ENCODE results near the gene ZDHHC1. TPM values are rescaled to one million over a fixed set of nuclear protein-coding genes. Genes with fewer than 3 reads are reported as not detected.

Gene ZDHHC1
- total and polyA plus RNA-seq, 2 donors (not counting 3 experiments of a cell fraction or from before 2014, with no cell fraction given), result 11.4 to 14.4 TPM

GRCh38 chr16:67349172-67349571 is 67.1 kb downstream of the ZDHHC1 start:
- H3K4me3 ChIP-seq (replicated peaks in 1 of 3; ENCODE audit: insufficient read depth in 1 of 3, low read depth in 1 of 3, low read length in 3 of 3), result no peak overlapping the region
- no peak overlapping the region for H3K4me2 ChIP-seq (ENCODE audit: insufficient read depth, low read length)
- H4K20me1 ChIP-seq (replicated peaks; ENCODE audit: control insufficient read depth, extremely low read depth, insufficient read depth, low read length), result no peaks in the 10 kb centered on the region
- no peaks in the 10 kb centered on the region for H3K36me3 ChIP-seq (ENCODE audit: control insufficient read depth in 2 of 2, extremely low read depth in 1 of 2, insufficient read depth in 2 of 2, low read length in 2 of 2)
- H3K4me1 ChIP-seq (ENCODE audit: control insufficient read depth, extremely low read depth, insufficient read depth, low read length), result peaks cover 23% of the 10 kb centered on the region
- DNase-seq (ENCODE audit: low read depth, low spot score), result peak; percentile 59
- ChIA-PET POLR2A (no interaction called here), CTCF (interaction anchor here (0.7 to 4.7 kb wide), 12 partner anchors 8 to 113 kb away, joined by 3 to 31 read pairs (median 4); partner anchors contain the start of genes KCTD19 and LRRC36)
- H3K79me2 ChIP-seq (ENCODE audit: control insufficient read depth, insufficient read depth, low read length), result no peaks in the 10 kb centered on the region
- dilution Hi-C loops (cut with MboI; ENCODE audit: extremely low pct_ligation_motif_present, low sequenced_read_pairs) (no loop called here), intact Hi-C loops (cut with micrococcal nuclease) (loop anchor here (1.0 to 5.0 kb wide), 3 partner anchors 44 to 118 kb away; partner anchors contain the start of genes PLEKHG4 and TPPP3)
- no peaks in the 10 kb centered on the region for H3K9me1 ChIP-seq (replicated peaks; ENCODE audit: control insufficient read depth, extremely low read depth, insufficient read depth, low read length)
- no peaks in the 10 kb centered on the region for H3K27me3 ChIP-seq (ENCODE audit: control insufficient read depth in 2 of 2, insufficient read depth in 2 of 2, low read length in 2 of 2)
- no peak overlapping the region for H3K9ac ChIP-seq (replicated peaks; ENCODE audit: extremely low read depth, insufficient read depth, low read length)
- BruUV-seq (replicated peaks), result no TSS peak
- no peak overlapping the region for H2AFZ ChIP-seq (ENCODE audit: low read depth, low read length)
- no peak overlapping the region for H3K27ac ChIP-seq (ENCODE audit: insufficient read depth, low read depth, low read length)
- no peaks in the 10 kb centered on the region for H3K9me3 ChIP-seq (replicated peaks; ENCODE audit: control insufficient read depth, insufficient read depth, low read length)
- no peak for FAIRE-seq
- TF ChIP-seq EZH2 (IDR thresholded peaks at IDR 0.05; ENCODE audit: borderline replicate concordance, low read depth, low read length, severe bottlenecking), result no peak
- TF ChIP-seq CTCF (IDR thresholded peaks at IDR 0.05; ENCODE audit: extremely low read depth in 1 of 2, insufficient read depth in 1 of 2, low read depth in 1 of 2, low read length in 2 of 2), result peak; percentile 32 to 49

- peaks cover 23% of the 10 kb centered on the region for H3K4me1 ChIP-seq (ENCODE audit: control insufficient read depth, extremely low read depth, insufficient read depth, low read length)
- no peaks in the 10 kb centered on the region for H3K27me3 ChIP-seq (ENCODE audit: control insufficient read depth in 2 of 2, insufficient read depth in 2 of 2, low read length in 2 of 2)
- dilution Hi-C loops (cut with MboI; ENCODE audit: extremely low pct_ligation_motif_present, low sequenced_read_pairs), result no loop called here
- DNase-seq (ENCODE audit: low read depth, low spot score) (peak; percentile 70), FAIRE-seq (peak; percentile 52)
- H3K9me3 ChIP-seq (replicated peaks; ENCODE audit: control insufficient read depth, insufficient read depth, low read length), result no peaks in the 10 kb centered on the region
- H3K27ac ChIP-seq (ENCODE audit: insufficient read depth, low read depth, low read length), result peak overlapping the region; percentile 50
- POLR2A ChIA-PET, result no interaction called here
- TF ChIP-seq GATA2 (IDR thresholded peaks at IDR 0.05; ENCODE audit: insufficient read depth, insufficient read length, low read depth, low read length) (peak; percentile 84), FOS (IDR thresholded peaks at IDR 0.05; ENCODE audit: borderline replicate concordance, insufficient read depth, low read length) (peak; percentile 48), JUN (IDR thresholded peaks at IDR 0.05; ENCODE audit: borderline replicate concordance, insufficient read depth, insufficient read length, low read depth) (peak; percentile 46), CTCF (IDR thresholded peaks at IDR 0.05; ENCODE audit: extremely low read depth in 1 of 2, insufficient read depth in 1 of 2, low read depth in 1 of 2, low read length in 2 of 2) (no peak)
- no peak overlapping the region for H3K9ac ChIP-seq (replicated peaks; ENCODE audit: extremely low read depth, insufficient read depth, low read length)
- no TSS peak for BruUV-seq (replicated peaks)
- H3K4me3 ChIP-seq (replicated peaks in 1 of 3; ENCODE audit: insufficient read depth in 1 of 3, low read depth in 1 of 3, low read length in 3 of 3), result no peak overlapping the region
- no peaks in the 10 kb centered on the region for H4K20me1 ChIP-seq (replicated peaks; ENCODE audit: control insufficient read depth, extremely low read depth, insufficient read depth, low read length)
- no peaks in the 10 kb centered on the region for H3K36me3 ChIP-seq (ENCODE audit: control insufficient read depth in 2 of 2, extremely low read depth in 1 of 2, insufficient read depth in 2 of 2, low read length in 2 of 2)
- H3K4me2 ChIP-seq (ENCODE audit: insufficient read depth, low read length), result peak overlapping the region; percentile 31
- no peak overlapping the region for H2AFZ ChIP-seq (ENCODE audit: low read depth, low read length)
- H3K9me1 ChIP-seq (replicated peaks; ENCODE audit: control insufficient read depth, extremely low read depth, insufficient read depth, low read length), result no peaks in the 10 kb centered on the region
- H3K79me2 ChIP-seq (ENCODE audit: control insufficient read depth, insufficient read depth, low read length), result no peaks in the 10 kb centered on the region
- CTCF ChIA-PET, result interaction anchor here (0.9 to 4.7 kb wide), 10 partner anchors 11 to 147 kb away, joined by 3 to 31 read pairs (median 4); partner anchors contain the start of genes KCTD19, LRRC36, TPPP3 and ZDHHC1
- intact Hi-C loops (cut with micrococcal nuclease), result loop anchor here (1.0 to 5.0 kb wide), 4 partner anchors 35 to 121 kb away; partner anchors contain the start of gene PLEKHG4
These were observed 69.9 kb downstream of the ZDHHC1 start for GRCh38 chr16:67346341-67346740.
